K562 (cell line): Measurements from ENCODE around the gene FAM167B. TPM values are rescaled to one million over a fixed set of nuclear protein-coding genes. Genes with fewer than 3 reads are reported as not detected.

Source experiments
- CCAR2 ChIP-seq: fragments of 200-400 bp; formaldehyde crosslinking; IDR thresholded peaks from 2 replicates; pipeline ENCODE4 v1.6.1; 2017; ENCODE audit warnings: mild to moderate bottlenecking, low read depth, low read length
- NBN ChIP-seq: fragments of 450-650 bp; IDR thresholded peaks from 2 replicates; pipeline ENCODE4 v1.6.1; 2016; ENCODE audit warnings: low read depth, mild to moderate bottlenecking
- NR2C1 ChIP-seq, 2 experiments: fragments of 450-650 bp; IDR thresholded peaks; 2 replicates each; pipeline ENCODE4 v1.6.1; 2017; ENCODE audit warnings: mild to moderate bottlenecking in 2 of 2, antibody characterized with exemption in 1 of 2, inconsistent platforms in 1 of 2, missing compliant biosample characterization in 1 of 2, missing genetic modification characterization in 1 of 2
- REST ChIP-seq, 2 experiments: fragments of 450-650 bp; formaldehyde crosslinking in 1 of 2; IDR thresholded peaks; 2 replicates each; pipeline versions ENCODE4 v1.4.0 to v1.6.1; 2014 to 2020; ENCODE audit warnings: mild to moderate bottlenecking in 2 of 2, borderline replicate concordance in 1 of 2, low read depth in 1 of 2
- TAF15 ChIP-seq: fragments of 200-400 bp; formaldehyde crosslinking; IDR thresholded peaks from 2 replicates; pipeline ENCODE4 v1.6.1; 2017; ENCODE audit warnings: mild to moderate bottlenecking, low read depth, low read length, moderate library complexity
- ZBTB40 ChIP-seq, 2 experiments: fragments of 450-650 bp in 1 of 2; sonication (generic) in 1 of 2; formaldehyde crosslinking in 1 of 2; IDR thresholded peaks; 2 replicates each; pipeline versions ENCODE4 v1.7.1 to v1.9.0; 2016 to 2022; ENCODE audit warnings: inconsistent platforms in 1 of 2, mild to moderate bottlenecking in 1 of 2, missing genetic modification reagents in 1 of 2
- ZFP1 ChIP-seq: fragments of 450-650 bp; formaldehyde crosslinking; IDR thresholded peaks from 2 replicates; pipeline ENCODE4 v1.4.0; 2020; ENCODE audit warnings: mild to moderate bottlenecking, mixed read lengths
- ZNF780A ChIP-seq: fragments of 250-450 bp; sonication (Bioruptor Pico); IDR thresholded peaks from 2 replicates; pipeline ENCODE4 v1.5.0; 2021; ENCODE audit warnings: mild to moderate bottlenecking
- polyA plus RNA-seq, 8 experiments: library from polyadenylated mRNA; depleted of rRNA in 4 of 8; stranded (reverse) in 5 of 8; unstranded in 3 of 8; fragments of >200 nt; fragmentation: Nextera tagmentation in 2 of 8; fragmentation: Illumina TruSeq in 1 of 8; extraction: Ambion mirVana in 2 of 8; extraction: Trizol in 1 of 8; gene quantifications; 2 replicates each; pipeline versions ENCODE4 v1.2.1 to v1.2.3, GENCODE V29; 2011 to 2014; ENCODE audit warnings: inconsistent platforms in 1 of 8, missing spikeins in 1 of 8
- total RNA-seq, 7 experiments: library from RNA; depleted of rRNA in 6 of 7; stranded (reverse); fragments of >200 nt in 6 of 7; fragmentation: Illumina TruSeq in 2 of 7; extraction: Trizol in 2 of 7; gene quantifications; 2 replicates each; pipeline versions ENCODE4 v1.2.1 to v1.2.3, GENCODE V29; 2011 to 2021; ENCODE audit warnings: low replicate concordance in 1 of 7

FAM167B gene
- total and polyA plus RNA-seq, 9 of the 15 experiments (the other 6 are each of a cell fraction or from before 2014, with no cell fraction given) = not detected

DNA sequence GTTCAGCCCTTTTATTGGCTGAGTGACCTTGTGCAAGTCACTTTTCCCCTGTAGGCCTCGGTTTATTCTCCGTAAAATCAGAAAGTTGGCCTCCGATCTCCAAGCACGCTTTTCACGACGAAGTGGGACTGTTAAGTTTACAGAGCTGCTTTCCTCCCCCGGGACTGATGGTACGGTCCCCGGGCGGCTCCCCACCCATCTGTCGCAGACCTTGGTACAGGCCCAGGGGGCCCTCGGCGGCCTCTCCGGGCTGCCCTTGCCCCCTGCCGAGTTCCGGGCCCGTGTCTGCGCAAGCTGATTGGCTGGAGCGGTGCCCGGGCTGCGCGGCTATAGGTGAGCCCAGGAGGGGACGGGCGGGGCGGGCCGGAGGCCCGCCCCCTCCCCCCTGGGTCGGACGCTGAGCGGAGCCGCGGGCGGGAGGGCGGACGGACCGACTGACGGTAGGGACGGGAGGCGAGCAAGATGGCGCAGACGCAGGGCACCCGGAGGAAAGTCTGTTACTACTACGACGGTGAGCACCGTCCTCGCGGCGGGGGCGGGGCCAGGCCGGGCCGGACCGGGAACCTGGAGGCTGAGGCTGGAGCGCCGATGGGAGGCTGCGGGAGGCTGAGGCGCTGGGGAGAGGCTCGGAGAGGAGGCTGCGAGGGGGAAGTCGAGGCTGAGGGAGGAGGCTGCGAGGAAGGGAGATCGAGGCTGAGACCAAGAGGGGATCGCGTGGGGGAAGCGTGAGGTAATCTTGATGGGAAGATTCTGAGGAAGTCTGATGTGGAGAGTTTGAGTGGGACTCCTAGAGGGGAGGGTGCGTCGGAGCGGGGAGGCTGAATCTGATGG is 44.9 kb downstream of the FAM167B start, which contains the start of gene HDAC1 (continued):
- TF ChIP-seq REST (IDR thresholded peaks at IDR 0.05; ENCODE audit: borderline replicate concordance) (no peak), REST (CRISPR knock-in tag; IDR thresholded peaks at IDR 0.05; ENCODE audit: low read depth) (0 out of 2 replicates have a peak, but pooled peaks have one; percentile 34), CCAR2 (no peak), NR2C1 (IDR thresholded peaks at IDR 0.05) (0 out of 2 replicates have a peak, but pooled peaks have one; percentile 30), NR2C1 (tag; IDR thresholded peaks at IDR 0.05) (peak; percentile 29; the same call in 1 of the 2 replicates), ZBTB40 (IDR thresholded peaks at IDR 0.05) (0 out of 2 replicates have a peak, but pooled peaks have one; percentile 41), ZBTB40 (CRISPR knock-in tag; IDR thresholded peaks at IDR 0.05) (no peak), ZFP1 (no peak), TAF15 (no peak), ZNF780A (CRISPR knock-in tag) (no peak; the same call in 1 of the 2 replicates), NBN (no peak; the same call in 1 of the 2 replicates)
